ENCODE measurements around the gene FBXO34. TPM values are rescaled to one million over a fixed set of nuclear protein-coding genes. Genes with fewer than 3 reads are reported as not detected.
A peak's percentile ranks its signal among the peaks of the same experiment; 100 is the strongest.
"Not testable (repeated sequence)": the region's sequence is repeated elsewhere in the genome, so short reads cannot be mapped to it uniquely, and the experiment has no call there.

Gene FBXO34
- total RNA-seq, 1 donor from 2014 or later = 15.1 TPM

DNA sequence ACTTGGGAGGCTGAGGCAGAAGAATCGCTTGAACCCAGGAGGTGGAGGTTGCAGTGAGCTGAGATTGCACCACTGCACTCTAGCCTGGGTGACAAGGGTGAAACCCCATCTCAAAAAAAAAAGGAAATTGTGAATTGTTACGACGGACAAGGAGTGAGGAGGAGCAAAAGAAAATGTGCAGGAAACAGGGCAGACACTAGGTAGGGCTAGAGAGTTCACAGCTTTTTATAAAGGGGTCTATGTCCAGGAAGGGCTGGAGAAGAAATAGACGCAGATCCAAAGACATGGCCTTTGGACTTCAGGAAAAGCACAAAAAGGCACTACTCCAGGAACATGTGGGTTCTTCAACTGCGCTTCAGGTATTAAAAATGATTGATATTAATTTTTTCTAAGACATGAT lies 106.0 kb downstream of the FBXO34 start:
- no peak for DNase-seq (ENCODE audit: extremely low read depth, low read depth, low spot score)

DNA sequence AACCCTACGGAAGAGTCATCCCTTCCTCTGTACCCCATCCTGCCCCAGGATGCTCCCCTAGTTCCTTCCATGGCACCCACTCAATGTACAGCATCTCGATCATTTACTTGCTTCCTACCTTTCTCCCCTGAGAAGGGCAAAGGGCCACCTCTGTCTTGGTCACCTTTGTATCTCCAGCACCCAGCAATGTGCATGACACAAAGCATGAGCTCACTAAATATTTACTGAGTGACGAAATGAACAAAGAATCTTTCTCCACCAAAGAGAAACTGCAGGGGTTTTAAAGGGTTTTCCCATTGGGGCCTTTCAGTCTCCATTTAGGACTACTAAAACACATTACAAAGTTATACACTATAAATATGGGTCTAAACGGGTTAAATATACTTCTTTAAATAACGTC lies 109.8 kb downstream of the FBXO34 start:
- no peak for DNase-seq (ENCODE audit: extremely low read depth, low read depth, low spot score)

- DNase-seq (ENCODE audit: extremely low read depth, low read depth, low spot score) = no peak
These were observed 110.3 kb downstream of the FBXO34 start for GRCh38 chr14:55381561-55381960.

DNA sequence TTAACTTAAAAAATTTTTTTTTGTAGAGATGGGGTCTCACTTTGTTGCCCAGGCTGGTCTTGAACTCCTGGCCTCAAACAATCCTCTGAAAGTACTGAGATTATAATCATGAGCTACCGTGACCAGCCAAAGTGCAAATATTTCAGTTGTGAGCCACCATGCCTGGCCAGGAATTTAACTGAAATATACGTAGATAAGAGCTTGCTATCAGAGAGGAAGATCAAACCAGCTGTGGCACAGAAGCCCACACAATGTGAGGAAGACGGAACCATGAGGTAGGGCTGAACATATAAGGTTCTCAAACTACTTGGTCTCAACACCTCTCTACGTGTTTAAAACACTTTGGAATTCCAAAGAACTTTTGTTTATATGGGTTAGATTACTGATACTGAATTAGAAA lies 111.3 kb downstream of the FBXO34 start:
- DNase-seq (ENCODE audit: extremely low read depth, low read depth, low spot score) = no peak

DNA sequence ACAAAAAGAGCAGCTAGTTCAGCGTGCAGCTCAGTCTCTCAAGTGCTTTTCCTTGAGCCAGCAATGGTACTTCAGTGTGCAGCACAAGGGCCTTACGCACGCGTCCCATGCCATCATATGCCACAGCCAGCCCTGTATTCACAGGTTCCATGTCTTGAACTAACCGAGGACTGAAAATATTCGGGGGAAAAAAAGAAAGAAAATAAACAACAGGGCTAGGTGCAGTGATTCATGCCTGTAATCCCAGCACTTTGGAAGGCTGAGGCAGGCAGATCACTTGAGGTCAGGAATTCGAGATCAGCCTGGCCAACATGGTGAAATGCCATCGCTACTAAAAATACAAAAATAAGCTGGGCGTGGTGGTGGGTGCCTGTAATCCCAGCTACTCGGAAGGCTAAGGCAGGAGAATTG lies 111.8 kb downstream of the FBXO34 start:
- not testable (repeated sequence) for DNase-seq (ENCODE audit: extremely low read depth, low read depth, low spot score)

- DNase-seq (ENCODE audit: extremely low read depth, low read depth, low spot score) = no peak
These were observed 112.4 kb downstream of the FBXO34 start for GRCh38 chr14:55383541-55384140.

GRCh38 chr14:55384536-55384935 lies 113.3 kb downstream of the FBXO34 start:
- DNase-seq (ENCODE audit: extremely low read depth, low read depth, low spot score) = no peak

- no peak for DNase-seq (ENCODE audit: extremely low read depth, low read depth, low spot score)
These were observed 115.0 kb downstream of the FBXO34 start for GRCh38 chr14:55386037-55386808.

- no peak for DNase-seq (ENCODE audit: extremely low read depth, low read depth, low spot score)
These were observed 115.9 kb downstream of the FBXO34 start for GRCh38 chr14:55387121-55387520.

- no peak for DNase-seq (ENCODE audit: extremely low read depth, low read depth, low spot score)
These were observed 116.9 kb downstream of the FBXO34 start for GRCh38 chr14:55388160-55388559.

GRCh38 chr14:55389330-55389729 lies 118.1 kb downstream of the FBXO34 start:
- DNase-seq (ENCODE audit: extremely low read depth, low read depth, low spot score) = no peak

DNA sequence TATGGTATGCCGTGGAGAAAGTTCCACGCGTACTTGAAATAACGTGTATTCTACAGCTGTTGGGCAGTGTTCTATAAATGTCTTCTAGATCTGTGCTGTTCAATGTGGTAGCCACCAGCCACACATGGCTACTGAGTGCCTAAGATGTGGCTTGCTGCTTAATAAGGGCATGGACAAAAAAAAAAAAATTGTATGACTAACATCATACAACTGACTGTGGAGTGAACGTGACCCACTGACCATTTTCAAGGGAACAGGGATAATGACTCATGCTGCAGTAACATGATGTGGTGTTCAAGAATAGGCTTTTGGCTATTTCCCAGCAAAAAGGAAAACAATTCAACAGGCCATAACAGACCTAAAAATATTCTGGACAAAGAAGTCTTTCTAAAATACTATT lies 127.5 kb downstream of the FBXO34 start:
- peak; percentile 88 for DNase-seq (ENCODE audit: extremely low read depth, low read depth, low spot score)

GRCh38 chr14:55399183-55399582 lies 128.0 kb downstream of the FBXO34 start:
- DNase-seq (ENCODE audit: extremely low read depth, low read depth, low spot score) = no peak

DNA sequence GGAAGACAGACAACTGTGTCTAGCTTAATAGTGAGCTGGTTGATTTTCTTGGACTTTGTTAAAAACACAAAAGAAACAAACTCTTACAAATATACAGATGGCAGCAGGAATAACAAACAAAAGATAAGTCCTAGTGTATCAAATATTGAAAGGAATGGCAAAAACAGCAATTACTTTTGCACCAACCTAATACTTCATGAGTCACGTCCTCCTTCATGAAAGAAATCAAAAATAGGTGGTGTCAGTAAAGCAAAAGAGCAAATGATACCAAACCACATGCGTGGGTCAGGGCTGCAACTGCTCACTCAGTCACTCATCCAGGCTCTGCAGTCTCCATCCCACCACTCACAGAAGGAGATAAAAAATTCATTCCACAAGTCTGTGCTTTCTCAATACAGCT lies 128.6 kb downstream of the FBXO34 start:
- DNase-seq (ENCODE audit: extremely low read depth, low read depth, low spot score) = no peak

- no peak for DNase-seq (ENCODE audit: extremely low read depth, low read depth, low spot score)
These were observed 130.5 kb downstream of the FBXO34 start for GRCh38 chr14:55401751-55402150.

Other genes with a start within 250 kb of the FBXO34 start
- 4.2 and 5.1 TPM in 2 replicates for gene WDHD1, start 244.3 kb upstream of the FBXO34 start, total RNA-seq
- 13.7 and 16.3 TPM in 2 replicates for gene SOCS4, start 244.2 kb upstream of the FBXO34 start, total RNA-seq
- gene MAPK1IP1L, start 219.8 kb upstream of the FBXO34 start, total RNA-seq = 82.1 and 86.0 TPM in 2 replicates
- 38.2 and 61.0 TPM in 2 replicates for gene LGALS3, start 142.2 kb upstream of the FBXO34 start, total RNA-seq
- 7.4 and 8.9 TPM in 2 replicates for gene DLGAP5, start 79.8 kb upstream of the FBXO34 start, total RNA-seq
- gene ATG14, start 140.4 kb downstream of the FBXO34 start, total RNA-seq = 8.0 and 9.0 TPM in 2 replicates
- not detected in 2 replicates for gene TBPL2, start 169.2 kb downstream of the FBXO34 start, total RNA-seq